ENCODE measurements around the gene MAP6D1.

The MAP6D1 gene

DNA sequence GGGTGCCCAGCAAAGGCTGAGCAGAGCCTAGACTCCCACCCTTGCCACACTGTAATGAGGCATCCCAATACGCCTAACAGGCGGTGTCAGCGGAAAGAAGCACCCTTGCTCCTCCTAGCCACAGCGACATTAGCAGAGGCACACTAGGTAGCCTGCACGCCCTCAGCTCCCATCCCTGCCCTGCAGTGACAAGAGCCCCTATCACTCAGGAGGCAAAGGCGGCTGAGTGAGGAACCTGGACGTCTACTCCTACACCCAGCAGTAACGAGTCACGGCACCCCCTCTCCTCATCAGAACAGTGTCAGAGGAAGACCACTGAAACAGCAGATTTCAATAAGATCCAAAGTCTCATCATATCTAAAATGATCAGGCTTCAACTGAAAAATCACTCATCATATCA is 12.0 kb upstream of the MAP6D1 start:
- no peaks in the 10 kb centered on the region for H3K9me3 Mint-ChIP-seq
- no peaks in the 10 kb centered on the region for H3K27me3 Mint-ChIP-seq
- H3K36me3 Mint-ChIP-seq (ENCODE audit: insufficient read depth) = peaks cover 48% of the 10 kb centered on the region
- ATAC-seq (replicated peaks) (no peak), DNase-seq (no peak)
- no peak overlapping the region for H3K4me3 Mint-ChIP-seq
- peak overlapping the region; percentile 27 to 64 for H3K27ac Mint-ChIP-seq
- H3K4me1 Mint-ChIP-seq (ENCODE audit: low read depth in 2 of 2) = no peaks in the 10 kb centered on the region

DNA sequence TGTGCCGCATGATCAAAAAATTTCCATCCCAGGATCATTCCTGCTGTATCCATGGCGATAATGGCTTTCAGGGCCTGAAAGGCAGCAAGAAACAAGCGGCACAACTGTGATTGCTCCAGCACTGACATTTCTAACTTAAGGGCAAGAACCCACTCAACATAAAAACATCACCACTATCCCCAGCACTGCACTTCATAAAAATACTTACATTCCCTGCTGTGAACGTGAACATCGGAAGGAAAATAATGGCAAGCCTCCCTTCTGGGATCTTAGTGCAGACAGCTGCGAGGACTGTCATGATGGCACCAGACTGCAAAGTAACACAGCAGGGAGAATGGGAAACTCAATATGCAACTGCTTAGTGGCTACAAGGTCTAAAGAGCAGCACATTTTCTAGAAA is 8.1 kb upstream of the MAP6D1 start:
- H3K36me3 Mint-ChIP-seq (ENCODE audit: insufficient read depth) = peaks cover 46% of the 10 kb centered on the region
- H3K27me3 Mint-ChIP-seq = no peaks in the 10 kb centered on the region
- no peak for DNase-seq
- H3K4me3 Mint-ChIP-seq = no peak overlapping the region
- H3K9me3 Mint-ChIP-seq = no peaks in the 10 kb centered on the region
- no peaks in the 10 kb centered on the region for H3K4me1 Mint-ChIP-seq (ENCODE audit: low read depth in 2 of 2)
- no peak for ATAC-seq (replicated peaks)
- peak overlapping the region in 1 of 2 donors; percentile 29 for H3K27ac Mint-ChIP-seq

DNA sequence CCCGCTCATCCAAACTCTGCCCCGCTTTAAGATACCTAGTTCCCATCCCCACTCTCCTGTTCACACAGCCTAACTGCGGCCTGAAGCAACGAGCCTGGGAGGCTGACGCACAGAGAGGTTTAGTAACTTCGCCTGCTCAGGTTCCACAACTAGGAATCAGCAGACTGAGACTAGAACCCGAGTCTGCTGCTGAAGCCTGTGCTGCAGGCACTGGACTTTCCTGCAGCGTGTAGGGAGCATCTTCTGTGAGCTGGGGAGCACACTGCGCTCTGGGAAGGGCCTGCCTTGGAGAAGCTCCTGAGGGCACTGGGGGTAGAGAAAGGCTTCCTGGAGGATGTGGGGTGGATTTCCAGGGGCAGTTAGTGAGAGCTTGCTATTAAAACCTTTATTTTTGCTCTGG is 4.8 kb upstream of the MAP6D1 start:
- H3K9me3 Mint-ChIP-seq = no peaks in the 10 kb centered on the region
- H3K27me3 Mint-ChIP-seq = no peaks in the 10 kb centered on the region
- no peak overlapping the region for H3K27ac Mint-ChIP-seq
- H3K4me1 Mint-ChIP-seq (ENCODE audit: low read depth in 2 of 2) = peaks cover 0 to 2% of the 10 kb centered on the region in 2 donors
- no peak for ATAC-seq (replicated peaks)
- no peak overlapping the region for H3K4me3 Mint-ChIP-seq
- no peak for DNase-seq
- peaks cover 43% of the 10 kb centered on the region for H3K36me3 Mint-ChIP-seq (ENCODE audit: insufficient read depth)

DNA sequence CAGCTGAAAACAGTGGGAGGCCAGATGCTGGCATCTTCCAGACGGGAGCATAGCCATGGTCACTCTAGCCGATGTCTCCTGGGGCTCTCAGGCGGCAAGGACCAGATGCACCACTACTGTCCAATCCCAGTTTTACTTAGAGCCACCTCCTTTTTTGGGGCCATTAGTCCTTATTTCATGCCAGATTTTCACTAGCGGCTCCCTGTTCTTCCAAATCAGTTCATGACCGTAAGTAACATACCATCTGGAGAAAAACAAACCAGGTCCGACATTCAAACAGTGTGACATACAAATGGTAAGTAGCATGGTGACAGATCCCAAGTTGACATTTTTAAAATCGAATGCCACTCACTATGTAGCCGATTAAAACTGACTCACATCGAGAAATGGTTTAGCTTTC is 4.1 kb upstream of the MAP6D1 start:
- Mint-ChIP-seq H3K9me3 (no peaks in the 10 kb centered on the region), H3K4me1 (ENCODE audit: low read depth in 2 of 2) (peaks cover 1 to 3% of the 10 kb centered on the region in 2 donors), H3K36me3 (ENCODE audit: insufficient read depth) (peaks cover 36% of the 10 kb centered on the region), H3K4me3 (no peak overlapping the region), H3K27ac (no peak overlapping the region), H3K27me3 (no peaks in the 10 kb centered on the region)
- DNase-seq (no peak), ATAC-seq (replicated peaks) (no peak)

DNA sequence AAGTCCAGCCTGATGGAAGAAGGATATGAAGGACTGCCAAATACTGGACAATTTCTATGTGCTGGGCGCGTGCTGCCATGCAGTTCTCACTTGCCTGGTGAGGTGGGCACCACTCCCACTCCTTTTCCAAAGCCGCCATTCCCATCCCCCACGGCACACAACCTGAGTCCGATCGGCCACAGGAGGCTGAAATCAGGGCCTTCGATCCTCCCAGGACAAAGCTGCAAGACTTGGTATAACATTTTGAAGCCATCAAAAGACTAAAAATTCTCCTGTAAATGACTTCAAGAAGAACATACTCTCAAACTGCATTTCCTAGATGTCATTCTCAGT is 3.1 kb upstream of the MAP6D1 start:
- DNase-seq = no peak
- Mint-ChIP-seq H3K9me3 (no peaks in the 10 kb centered on the region), H3K27me3 (no peaks in the 10 kb centered on the region), H3K4me3 (no peak overlapping the region), H3K4me1 (ENCODE audit: low read depth in 2 of 2) (peaks cover 8 to 10% of the 10 kb centered on the region in 2 donors), H3K27ac (peak overlapping the region; percentile 28 to 46), H3K36me3 (ENCODE audit: insufficient read depth) (peaks cover 33% of the 10 kb centered on the region)
- ATAC-seq (replicated peaks) = no peak

DNA sequence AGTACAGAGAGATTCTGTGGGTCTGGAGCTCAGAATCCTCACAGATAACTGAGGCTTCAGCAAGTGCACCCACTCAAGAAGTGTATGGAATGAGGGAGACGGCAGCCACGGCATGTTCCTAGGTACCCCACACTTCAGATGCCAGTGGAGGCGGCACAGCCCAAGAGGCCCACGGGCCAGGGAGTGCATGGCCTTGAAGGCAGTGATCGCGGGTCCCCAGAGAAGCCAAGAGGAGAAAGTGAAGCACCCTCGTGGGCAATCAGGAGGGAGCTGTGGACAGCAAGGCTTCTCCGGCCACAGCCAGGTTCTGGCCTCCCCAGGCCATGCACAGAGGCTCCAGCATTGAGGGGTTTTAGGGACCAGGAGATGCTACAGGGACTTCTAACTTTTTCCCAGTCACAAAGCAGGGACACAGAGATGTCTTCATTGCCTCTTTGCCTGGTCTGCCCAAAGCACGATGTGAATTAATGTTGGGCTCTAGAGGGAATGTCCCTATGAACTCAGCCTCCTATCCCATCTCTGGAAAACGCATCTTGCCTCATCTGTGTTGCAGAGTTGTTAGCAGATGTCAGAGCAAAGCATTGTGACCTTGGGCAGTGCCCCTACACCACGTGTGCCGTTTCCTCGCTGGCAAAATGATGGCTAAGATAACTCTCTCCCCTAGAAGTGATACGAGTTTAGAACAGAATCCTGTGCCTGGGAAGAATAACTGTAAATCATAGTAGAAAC is 2.6 kb upstream of the MAP6D1 start:
- ATAC-seq (replicated peaks) = no peak

DNA sequence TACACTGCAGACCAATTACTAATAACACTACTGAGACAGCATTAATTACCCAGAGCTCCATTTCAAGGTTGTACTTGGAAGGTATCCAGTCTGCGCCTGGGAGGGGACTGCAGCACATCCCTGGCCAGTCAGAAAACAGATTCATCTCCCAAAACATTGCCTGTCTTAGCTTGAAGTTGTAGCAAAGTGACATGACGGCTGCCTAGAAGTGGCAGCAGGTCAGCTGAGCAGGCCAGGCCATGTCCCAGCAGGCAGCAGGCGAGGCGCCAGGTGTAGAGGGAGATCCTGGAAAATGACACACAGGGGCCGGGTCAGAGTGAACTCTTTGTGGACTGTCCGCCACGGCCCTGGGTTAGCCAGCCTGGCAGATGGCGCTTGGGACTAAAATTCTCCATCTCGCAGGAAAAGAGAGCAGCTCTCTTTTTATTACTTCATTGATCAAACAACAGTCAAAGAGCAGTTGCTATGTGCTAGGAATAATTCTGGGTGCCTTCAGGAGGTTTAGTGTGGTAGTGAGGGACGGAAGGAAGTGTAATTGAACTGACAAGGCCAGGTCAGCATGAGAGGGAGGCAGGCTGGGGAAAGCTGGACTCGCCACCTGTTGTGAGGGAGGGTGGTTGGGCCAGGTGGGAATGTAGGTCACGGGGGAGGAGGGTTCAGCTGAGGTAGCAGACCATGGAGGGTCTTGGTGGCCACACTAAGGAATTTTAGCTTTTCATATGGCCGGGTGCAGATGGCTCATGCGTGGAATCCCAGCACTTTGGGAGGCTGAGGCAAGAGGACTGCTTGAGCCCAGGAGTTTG is 1.3 kb upstream of the MAP6D1 start:
- Mint-ChIP-seq H3K4me1 (ENCODE audit: low read depth in 2 of 2) (peaks cover 8 to 11% of the 10 kb centered on the region in 2 donors), H3K27ac (peak overlapping the region in 1 of 2 donors; percentile 25), H3K9me3 (no peaks in the 10 kb centered on the region), H3K4me3 (peak overlapping the region; percentile 69 to 70), H3K36me3 (ENCODE audit: insufficient read depth) (peaks cover 25% of the 10 kb centered on the region), H3K27me3 (no peaks in the 10 kb centered on the region)
- DNase-seq = no peak
- no peak for ATAC-seq (replicated peaks)

More for the DNA sequence above, 2.6 kb upstream of the MAP6D1 start:
- peaks cover 33% of the 10 kb centered on the region for H3K36me3 Mint-ChIP-seq (ENCODE audit: insufficient read depth)
- H3K27me3 Mint-ChIP-seq = no peaks in the 10 kb centered on the region
- no peak for DNase-seq
- H3K4me3 Mint-ChIP-seq = no peak overlapping the region
- no peaks in the 10 kb centered on the region for H3K9me3 Mint-ChIP-seq
- H3K4me1 Mint-ChIP-seq (ENCODE audit: low read depth in 2 of 2) = peaks cover 8 to 10% of the 10 kb centered on the region in 2 donors
- peak overlapping the region; percentile 28 to 46 for H3K27ac Mint-ChIP-seq

DNA sequence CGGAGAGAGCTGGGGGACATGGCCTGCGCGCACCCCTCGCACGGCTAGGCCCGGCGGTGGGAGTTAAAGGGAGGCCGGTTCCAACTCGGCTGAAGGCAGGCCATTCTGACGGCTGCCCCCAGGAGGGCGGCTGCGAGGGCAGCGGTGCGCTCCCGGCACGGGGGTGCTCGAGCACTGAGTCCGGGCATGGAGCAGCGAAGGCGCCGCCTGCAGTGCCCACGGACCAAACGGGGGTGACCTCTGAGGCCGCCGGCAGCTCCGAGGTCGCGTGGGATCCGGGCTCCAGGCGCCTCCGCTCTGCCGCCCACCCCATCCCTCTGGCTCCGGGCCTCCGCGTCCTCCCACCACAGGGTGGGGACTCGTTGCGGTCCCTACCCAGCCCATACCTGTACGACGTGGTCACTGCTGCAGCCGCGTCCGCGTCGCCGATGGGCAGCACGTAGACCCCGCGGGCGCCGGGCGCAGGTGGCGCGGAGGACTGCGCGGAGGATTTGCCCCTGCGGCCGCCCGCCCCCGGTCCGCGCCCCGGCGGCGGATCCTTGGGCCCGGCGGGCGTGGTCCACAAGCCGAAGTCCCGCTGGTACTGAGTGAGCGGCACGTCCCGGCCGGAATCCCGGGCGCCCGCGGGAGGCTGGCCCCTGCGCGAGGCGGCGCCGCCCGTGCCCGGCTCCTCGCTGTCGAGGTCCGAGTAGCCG is 469 bp downstream of the MAP6D1 start:
- no peaks in the 10 kb centered on the region for H3K27me3 Mint-ChIP-seq
- H3K27ac Mint-ChIP-seq = peak overlapping the region in 1 of 2 donors; percentile 81
- ATAC-seq (replicated peaks) (peak; percentile 40), DNase-seq (no peak)
- peak overlapping the region; percentile 72 to 85 for H3K4me3 Mint-ChIP-seq
- peaks cover 8 to 11% of the 10 kb centered on the region in 2 donors for H3K4me1 Mint-ChIP-seq (ENCODE audit: low read depth in 2 of 2)
- no peaks in the 10 kb centered on the region for H3K9me3 Mint-ChIP-seq
- peaks cover 12% of the 10 kb centered on the region for H3K36me3 Mint-ChIP-seq (ENCODE audit: insufficient read depth)

DNA sequence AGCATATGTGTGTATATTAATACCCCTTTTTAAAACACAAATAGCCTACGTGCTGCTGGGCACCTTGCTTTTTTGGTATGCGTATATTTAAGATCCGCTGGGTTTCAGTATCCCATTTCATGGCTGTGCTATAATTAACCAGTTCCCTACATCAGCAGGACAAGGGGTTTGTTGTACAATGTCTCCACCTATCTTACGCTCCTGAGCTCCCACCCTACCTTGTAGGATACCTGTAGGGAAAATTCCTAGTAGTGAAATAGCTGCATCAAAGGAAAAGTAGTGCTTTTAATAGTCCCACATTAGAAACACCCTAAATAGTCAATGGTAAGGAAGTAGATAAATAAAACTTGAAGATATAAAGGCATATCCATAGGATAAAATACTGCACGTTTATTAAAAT is 1.4 kb downstream of the MAP6D1 start:
- peak overlapping the region in 1 of 2 donors; percentile 81 for H3K27ac Mint-ChIP-seq
- H3K4me3 Mint-ChIP-seq = peak overlapping the region; percentile 72 to 85
- no peaks in the 10 kb centered on the region for H3K9me3 Mint-ChIP-seq
- H3K27me3 Mint-ChIP-seq = no peaks in the 10 kb centered on the region
- DNase-seq (no peak), ATAC-seq (replicated peaks) (no peak)
- H3K4me1 Mint-ChIP-seq (ENCODE audit: low read depth in 2 of 2) = peaks cover 8 to 11% of the 10 kb centered on the region in 2 donors
- peaks cover 8% of the 10 kb centered on the region for H3K36me3 Mint-ChIP-seq (ENCODE audit: insufficient read depth)

DNA sequence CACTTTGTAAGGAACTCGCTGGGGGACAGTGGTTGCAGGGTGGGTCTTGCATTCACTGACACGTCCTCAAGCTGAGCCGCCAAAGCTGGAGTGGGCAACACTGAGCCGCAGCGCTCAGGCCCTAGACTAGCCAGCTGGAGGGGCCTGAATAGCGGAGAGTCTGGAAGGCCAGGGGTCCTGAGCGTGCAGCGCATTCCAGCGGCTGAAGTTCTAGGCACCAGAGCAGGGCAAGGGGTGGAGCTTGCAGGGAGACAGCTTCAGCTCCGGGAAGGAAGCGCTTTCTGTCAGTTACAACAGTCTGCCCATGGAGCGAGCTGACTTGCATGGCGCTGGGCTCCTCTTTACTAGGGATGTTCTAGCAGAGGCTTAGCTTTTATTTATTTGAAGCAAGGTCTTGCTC is 2.7 kb downstream of the MAP6D1 start:
- H3K27ac Mint-ChIP-seq = no peak overlapping the region
- ATAC-seq (replicated peaks) = no peak
- no peaks in the 10 kb centered on the region for H3K27me3 Mint-ChIP-seq
- peaks cover 7% of the 10 kb centered on the region for H3K36me3 Mint-ChIP-seq (ENCODE audit: insufficient read depth)
- peaks cover 8 to 11% of the 10 kb centered on the region in 2 donors for H3K4me1 Mint-ChIP-seq (ENCODE audit: low read depth in 2 of 2)
- H3K4me3 Mint-ChIP-seq = no peak overlapping the region
- no peaks in the 10 kb centered on the region for H3K9me3 Mint-ChIP-seq
- no peak for DNase-seq

DNA sequence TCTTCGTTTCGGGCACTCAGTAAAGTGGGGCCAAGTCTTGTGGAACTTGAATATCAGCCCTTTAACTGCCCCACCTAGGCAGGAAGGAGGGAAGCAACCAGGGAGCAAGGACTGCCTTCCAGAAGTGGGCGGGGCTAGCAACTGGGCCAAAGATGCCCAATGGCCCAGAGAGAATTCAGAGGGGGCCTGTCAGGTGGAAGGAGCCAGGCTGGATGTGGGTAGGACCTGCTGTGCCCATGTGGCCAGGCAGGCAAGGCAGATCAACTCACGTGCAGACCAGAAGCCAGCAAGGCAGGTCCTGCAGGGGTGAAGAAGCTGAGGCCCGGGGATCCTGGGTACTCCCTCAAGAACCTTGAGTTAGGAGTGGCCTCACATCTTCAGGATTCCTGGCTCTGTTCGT is 5.5 kb downstream of the MAP6D1 start:
- Mint-ChIP-seq H3K4me3 (no peak overlapping the region), H3K36me3 (ENCODE audit: insufficient read depth) (no peaks in the 10 kb centered on the region), H3K27ac (no peak overlapping the region), H3K27me3 (no peaks in the 10 kb centered on the region), H3K9me3 (no peaks in the 10 kb centered on the region), H3K4me1 (ENCODE audit: low read depth in 2 of 2) (peaks cover 12 to 29% of the 10 kb centered on the region in 2 donors)
- ATAC-seq (replicated peaks) (no peak), DNase-seq (no peak)

DNA sequence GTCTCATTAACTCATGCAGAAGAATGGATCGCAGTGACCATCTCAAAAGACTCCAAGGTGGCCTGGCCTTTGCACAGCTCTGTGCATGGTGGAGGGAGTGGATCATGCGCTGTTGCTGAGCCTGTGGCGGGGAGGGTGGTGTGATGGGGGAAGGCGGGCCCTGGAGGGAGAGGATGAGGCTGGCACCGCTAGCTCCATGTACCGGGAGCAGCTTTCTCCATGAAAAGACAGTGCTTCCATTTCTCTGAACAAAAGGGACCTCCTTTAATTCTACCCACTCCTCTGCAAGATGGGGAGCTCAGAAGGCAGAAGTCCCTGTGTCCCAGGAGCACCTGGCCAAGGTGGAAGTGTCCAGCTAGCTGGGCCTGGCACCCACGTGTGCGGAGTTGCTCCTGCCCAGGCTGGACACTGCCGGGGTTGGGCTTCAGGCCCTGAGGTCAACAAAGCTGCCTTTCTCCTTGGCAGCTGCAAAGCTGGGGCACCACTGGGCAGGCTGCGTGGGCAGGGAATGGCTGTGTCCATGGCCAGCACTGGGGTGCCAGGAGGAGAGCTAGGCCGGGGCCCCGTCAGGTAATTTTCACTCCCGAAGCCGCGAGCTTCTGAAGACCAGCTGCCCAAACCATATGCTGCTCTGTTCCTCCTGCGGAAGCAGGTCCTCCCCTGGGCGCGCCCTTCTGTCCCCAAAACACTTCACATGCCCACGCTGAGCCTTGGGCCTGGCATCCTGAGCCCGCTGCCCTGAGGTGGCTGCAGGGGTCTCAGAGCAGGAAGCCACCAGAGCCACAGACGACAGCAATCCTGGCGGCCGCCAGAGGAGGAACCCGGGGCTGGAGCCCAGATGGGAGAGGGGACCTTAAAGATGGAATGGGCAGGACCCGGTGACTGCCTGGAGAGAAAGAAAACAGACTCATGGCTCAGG is 6.4 kb downstream of the MAP6D1 start:
- Mint-ChIP-seq H3K9me3 (no peaks in the 10 kb centered on the region), H3K4me3 (no peak overlapping the region), H3K27me3 (no peaks in the 10 kb centered on the region), H3K4me1 (ENCODE audit: low read depth in 2 of 2) (peaks cover 6 to 26% of the 10 kb centered on the region in 2 donors), H3K27ac (no peak overlapping the region), H3K36me3 (ENCODE audit: insufficient read depth) (peaks cover 3% of the 10 kb centered on the region)
- ATAC-seq (replicated peaks) (no peak), DNase-seq (no peak)
